Liver (tissue), 9 donors: ENCODE data around the gene KRT16. TPM values are rescaled to one million over a fixed set of nuclear protein-coding genes. Genes with fewer than 3 reads are reported as not detected.
"Not testable (repeated sequence)": the region's sequence is repeated elsewhere in the genome, so short reads cannot be mapped to it uniquely, and the experiment has no call there.

Experiments used
- DNase-seq: peaks from one replicate; pipeline ENCODE4 v3.0.0-alpha.2; 2017; ENCODE audit warnings: low spot score
- H3K27ac ChIP-seq, 2 donors: one replicate each; pipeline ENCODE4 v1.7.0; 2013; ENCODE audit warnings: inconsistent platforms in 2 of 2, low read length in 2 of 2, control low read depth in 1 of 2, low read depth in 1 of 2, mild to moderate bottlenecking in 1 of 2
- H3K27me3 ChIP-seq, 4 donors: one replicate each; pipeline versions ENCODE4 v1.6.1 to v1.7.0; 2013; ENCODE audit warnings: low read length in 3 of 4, inconsistent platforms in 1 of 4, mild to moderate bottlenecking in 1 of 4, moderate library complexity in 1 of 4; ENCODE audit not compliant: control insufficient read depth in 4 of 4, insufficient read depth in 4 of 4
- H3K36me3 ChIP-seq, 4 donors: one replicate each; pipeline versions ENCODE4 v1.6.1 to v1.7.0; 2013; ENCODE audit warnings: low read length in 3 of 4, mild to moderate bottlenecking in 3 of 4, low read depth in 1 of 4, moderate library complexity in 1 of 4; ENCODE audit not compliant: control insufficient read depth in 4 of 4, insufficient read depth in 3 of 4
- H3K4me1 ChIP-seq, 4 donors: one replicate each; pipeline versions ENCODE4 v1.6.1 to v1.7.0; 2013; ENCODE audit warnings: low read length in 3 of 4, mild to moderate bottlenecking in 3 of 4, moderate library complexity in 1 of 4; ENCODE audit not compliant: control insufficient read depth in 4 of 4, insufficient read depth in 4 of 4
- H3K4me3 ChIP-seq, 3 donors: one replicate each; pipeline versions ENCODE4 v1.6.1 to v1.7.0; 2013; ENCODE audit warnings: low read length in 3 of 3, control low read depth in 1 of 3, low read depth in 1 of 3, mild to moderate bottlenecking in 1 of 3
- H3K9ac ChIP-seq, 2 donors: one replicate each; pipeline ENCODE4 v1.7.0; 2013; ENCODE audit warnings: low read length in 2 of 2, mild to moderate bottlenecking in 2 of 2, moderate library complexity in 2 of 2, control low read depth in 1 of 2, low read depth in 1 of 2
- H3K9me3 ChIP-seq, 4 donors: one replicate each; pipeline versions ENCODE4 v1.6.1 to v1.7.0; 2013; ENCODE audit warnings: low read length in 3 of 4; ENCODE audit not compliant: control insufficient read depth in 4 of 4
- EGR1 ChIP-seq, 2 donors: IDR thresholded peaks; 2 replicates each; pipeline ENCODE4 v1.6.1; 2016 to 2018; ENCODE audit warnings: antibody characterized with exemption in 2 of 2, low read depth in 2 of 2
- FOXA1 ChIP-seq: IDR thresholded peaks from 2 replicates; pipeline ENCODE4 v1.6.1; 2016; ENCODE audit warnings: antibody characterized with exemption
- GABPA ChIP-seq, 2 donors: IDR thresholded peaks in 1 of 2; conservative IDR thresholded peaks in 1 of 2; 2 replicates each; pipeline ENCODE4 v1.6.1; 2016; ENCODE audit warnings: antibody characterized with exemption in 2 of 2, mild to moderate bottlenecking in 1 of 2, moderate library complexity in 1 of 2
- HNF4A ChIP-seq, 2 donors: conservative IDR thresholded peaks; 2 replicates each; pipeline ENCODE4 v1.6.1; 2016; ENCODE audit warnings: antibody characterized with exemption in 2 of 2, mild to moderate bottlenecking in 2 of 2
- HNF4G ChIP-seq: IDR thresholded peaks from 2 replicates; pipeline ENCODE4 v1.6.1; 2016; ENCODE audit warnings: antibody characterized with exemption
- NR2F2 ChIP-seq: IDR thresholded peaks from 2 replicates; pipeline ENCODE4 v1.6.1; 2016; ENCODE audit warnings: antibody characterized with exemption
- RAD21 ChIP-seq, 2 donors: IDR thresholded peaks; 2 replicates each; pipeline ENCODE4 v1.6.1; 2016; ENCODE audit warnings: antibody characterized with exemption in 2 of 2, mild to moderate bottlenecking in 2 of 2
- RXRA ChIP-seq, 2 donors: IDR thresholded peaks; 2 replicates each; pipeline ENCODE4 v1.6.1; 2017 to 2018; ENCODE audit warnings: antibody characterized with exemption in 2 of 2, mild to moderate bottlenecking in 1 of 2
- SP1 ChIP-seq: IDR thresholded peaks from 2 replicates; pipeline ENCODE4 v1.6.1; 2018; ENCODE audit warnings: antibody characterized with exemption, mild to moderate bottlenecking
- TAF1 ChIP-seq: conservative IDR thresholded peaks from 2 replicates; pipeline ENCODE4 v1.6.1; 2016; ENCODE audit warnings: antibody characterized with exemption, mild to moderate bottlenecking
- YY1 ChIP-seq: IDR thresholded peaks from 2 replicates; pipeline ENCODE4 v1.6.1; 2016; ENCODE audit warnings: antibody characterized with exemption, mild to moderate bottlenecking
- WGBS: extraction: QIAGEN DNeasy Blood & Tissue Kit; methylation state at CpG from one replicate; pipeline ENCODE4 v1.1.7; 2013; 5-methylcytosine and 5-hydroxymethylcytosine counted together
- polyA plus RNA-seq, 2 donors: library from polyadenylated mRNA; stranded (reverse) in 1 of 2; unstranded in 1 of 2; fragments of 200-250 nt in 1 of 2; fragments of >200 nt in 1 of 2; fragmentation: Nextera tagmentation in 1 of 2; extraction: Ambion mirVana in 1 of 2; gene quantifications; one replicate each; pipeline versions ENCODE4 v1.2.1 to v1.2.3, GENCODE V29; 2013 to 2015
- total RNA-seq, 2 donors: library from RNA; depleted of rRNA; stranded (reverse); fragments of >200 nt; gene quantifications; one replicate each; pipeline ENCODE4 v1.2.3, GENCODE V29; 2014
- TF ChIP-seq, protein P1 (sequence below): IDR thresholded peaks from 2 replicates; pipeline ENCODE4 v1.6.1; 2016; ENCODE audit warnings: antibody characterized with exemption, mild to moderate bottlenecking
- TF ChIP-seq, protein P2 (sequence below): IDR thresholded peaks from 2 replicates; pipeline ENCODE4 v1.6.1; 2016; ENCODE audit warnings: antibody characterized with exemption
- TF ChIP-seq, protein P3 (sequence below): IDR thresholded peaks from 2 replicates; pipeline ENCODE4 v1.6.1; 2016; ENCODE audit warnings: antibody characterized with exemption
- donor health status: healthy.
- donor health status: healthy.
- donor health status: healthy.
- donor health status: healthy.
- donor health status: healthy.

KRT16 gene
- total and polyA plus RNA-seq, 4 donors = not detected

DNA sequence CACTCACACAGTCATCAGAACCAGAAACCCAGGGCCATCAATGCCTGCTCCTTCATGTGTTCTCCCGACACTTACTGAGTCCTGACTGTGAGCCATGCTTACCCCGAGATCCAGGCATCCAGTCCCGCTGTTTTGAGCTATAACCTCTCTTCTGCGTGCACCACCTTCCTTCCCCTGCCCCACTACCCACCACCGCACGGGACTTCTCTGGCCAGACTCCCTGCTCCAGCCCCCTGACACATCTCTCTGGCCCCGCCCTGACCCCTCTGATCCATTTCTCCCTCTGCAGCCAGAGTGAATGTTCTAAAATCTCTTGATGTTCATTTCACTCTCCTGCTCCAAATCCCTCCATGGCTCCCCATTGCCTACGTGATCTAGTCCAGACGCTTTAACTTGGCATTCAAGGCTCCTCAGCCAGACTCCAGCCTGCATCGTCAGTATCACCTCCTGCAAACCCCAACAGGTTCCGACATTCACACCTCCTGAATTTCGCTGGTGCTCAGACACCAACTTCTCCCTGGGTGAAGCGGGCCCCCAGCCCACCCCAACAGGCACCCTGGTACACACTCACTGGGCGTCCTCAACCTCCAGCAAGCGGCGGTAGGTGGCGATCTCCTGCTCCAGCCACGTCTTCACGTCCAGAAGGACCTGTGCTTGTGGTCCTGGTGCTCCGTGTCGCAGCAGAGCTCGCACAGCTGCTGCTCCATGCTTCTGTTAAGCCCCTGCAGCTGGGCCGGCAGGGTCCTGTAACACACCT is 14.9 kb upstream of the KRT16 start:
- no peaks in the 10 kb centered on the region for H3K36me3 ChIP-seq
- no peak for DNase-seq
- H3K9ac ChIP-seq = no peak overlapping the region
- no peaks in the 10 kb centered on the region for H3K27me3 ChIP-seq
- no peaks in the 10 kb centered on the region for H3K4me1 ChIP-seq
- no peak overlapping the region for H3K27ac ChIP-seq
- no peak overlapping the region for H3K4me3 ChIP-seq
- H3K9me3 ChIP-seq = no peaks in the 10 kb centered on the region
- TF ChIP-seq, protein P1, sequence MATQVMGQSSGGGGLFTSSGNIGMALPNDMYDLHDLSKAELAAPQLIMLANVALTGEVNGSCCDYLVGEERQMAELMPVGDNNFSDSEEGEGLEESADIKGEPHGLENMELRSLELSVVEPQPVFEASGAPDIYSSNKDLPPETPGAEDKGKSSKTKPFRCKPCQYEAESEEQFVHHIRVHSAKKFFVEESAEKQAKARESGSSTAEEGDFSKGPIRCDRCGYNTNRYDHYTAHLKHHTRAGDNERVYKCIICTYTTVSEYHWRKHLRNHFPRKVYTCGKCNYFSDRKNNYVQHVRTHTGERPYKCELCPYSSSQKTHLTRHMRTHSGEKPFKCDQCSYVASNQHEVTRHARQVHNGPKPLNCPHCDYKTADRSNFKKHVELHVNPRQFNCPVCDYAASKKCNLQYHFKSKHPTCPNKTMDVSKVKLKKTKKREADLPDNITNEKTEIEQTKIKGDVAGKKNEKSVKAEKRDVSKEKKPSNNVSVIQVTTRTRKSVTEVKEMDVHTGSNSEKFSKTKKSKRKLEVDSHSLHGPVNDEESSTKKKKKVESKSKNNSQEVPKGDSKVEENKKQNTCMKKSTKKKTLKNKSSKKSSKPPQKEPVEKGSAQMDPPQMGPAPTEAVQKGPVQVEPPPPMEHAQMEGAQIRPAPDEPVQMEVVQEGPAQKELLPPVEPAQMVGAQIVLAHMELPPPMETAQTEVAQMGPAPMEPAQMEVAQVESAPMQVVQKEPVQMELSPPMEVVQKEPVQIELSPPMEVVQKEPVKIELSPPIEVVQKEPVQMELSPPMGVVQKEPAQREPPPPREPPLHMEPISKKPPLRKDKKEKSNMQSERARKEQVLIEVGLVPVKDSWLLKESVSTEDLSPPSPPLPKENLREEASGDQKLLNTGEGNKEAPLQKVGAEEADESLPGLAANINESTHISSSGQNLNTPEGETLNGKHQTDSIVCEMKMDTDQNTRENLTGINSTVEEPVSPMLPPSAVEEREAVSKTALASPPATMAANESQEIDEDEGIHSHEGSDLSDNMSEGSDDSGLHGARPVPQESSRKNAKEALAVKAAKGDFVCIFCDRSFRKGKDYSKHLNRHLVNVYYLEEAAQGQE = no peak
- no peak for TF ChIP-seq RAD21 (IDR thresholded peaks at IDR 0.05)
- 89% methylated on average over 23 of the region's 23 CpGs for WGBS

DNA sequence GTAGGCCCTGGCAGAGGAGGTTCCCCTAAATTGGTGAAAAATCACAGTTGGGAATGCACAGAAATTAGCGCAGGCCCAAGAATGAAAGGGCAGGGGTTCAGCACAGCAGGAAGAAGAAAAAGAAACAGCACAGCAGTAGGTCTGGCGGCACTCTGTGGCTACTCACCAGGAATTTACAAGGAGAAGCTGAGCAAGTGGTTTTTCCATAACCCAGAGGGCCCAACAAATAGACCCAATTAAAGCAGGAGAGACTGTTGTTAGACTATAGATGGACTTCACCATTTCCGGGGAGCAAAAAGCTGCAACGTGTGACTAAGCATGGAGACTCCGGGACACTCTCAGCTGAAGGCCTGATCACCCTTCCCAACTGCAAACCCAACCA is 14.3 kb upstream of the KRT16 start:
- WGBS = 93% methylated on average over 5 of the region's 5 CpGs
- not testable (repeated sequence) for DNase-seq

DNA sequence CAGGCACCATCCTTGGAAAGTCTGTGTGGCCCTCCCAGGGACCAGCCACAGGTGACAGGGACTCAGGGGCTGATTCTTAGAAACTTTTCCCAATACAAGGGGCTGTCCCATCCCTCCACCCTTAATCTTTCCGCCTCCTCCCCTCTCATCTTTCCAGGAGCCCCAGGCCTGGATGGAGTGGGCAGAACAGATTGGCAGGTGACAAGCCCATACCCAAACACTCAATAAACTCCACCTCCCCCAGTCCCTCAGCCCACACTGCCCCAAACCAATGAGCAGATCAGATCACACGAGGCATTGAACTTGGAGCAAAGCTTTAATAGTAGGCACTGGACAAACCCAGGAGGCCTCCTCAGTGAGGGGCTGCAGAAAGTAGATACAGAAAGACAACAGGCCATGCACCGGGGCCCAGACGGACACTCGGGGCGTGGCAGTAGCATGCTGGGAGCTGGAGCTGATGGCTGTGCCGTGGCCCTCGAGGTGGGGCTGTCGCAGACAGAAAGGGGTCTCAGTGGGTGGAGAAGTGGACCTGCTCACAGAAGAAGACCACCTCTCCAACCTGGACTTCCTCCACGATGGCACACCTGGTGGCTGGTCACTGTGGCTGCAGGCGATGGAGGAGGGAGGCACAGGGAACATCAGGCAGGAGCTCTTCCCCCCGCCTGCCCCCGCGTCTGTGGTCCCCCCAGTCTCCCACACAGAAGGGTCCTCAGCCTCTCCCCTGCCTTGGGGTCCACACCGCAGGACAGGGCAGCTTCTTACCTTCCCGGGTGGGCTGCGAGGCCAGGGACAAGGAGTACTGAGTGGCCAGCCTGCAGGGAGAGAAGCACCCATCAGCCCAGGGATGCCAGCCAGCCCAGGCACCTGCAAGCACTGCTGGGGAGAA is 13.7 kb upstream of the KRT16 start:
- H3K4me3 ChIP-seq = not testable (repeated sequence)
- WGBS = 88% methylated on average over 17 of the region's 17 CpGs

More for the DNA sequence above, 14.3 kb upstream of the KRT16 start:
- not testable (repeated sequence) for H3K4me1 ChIP-seq, H3K9ac ChIP-seq, H3K27ac ChIP-seq, H3K9me3 ChIP-seq, H3K36me3 ChIP-seq, H3K27me3 ChIP-seq, H3K4me3 ChIP-seq

DNA sequence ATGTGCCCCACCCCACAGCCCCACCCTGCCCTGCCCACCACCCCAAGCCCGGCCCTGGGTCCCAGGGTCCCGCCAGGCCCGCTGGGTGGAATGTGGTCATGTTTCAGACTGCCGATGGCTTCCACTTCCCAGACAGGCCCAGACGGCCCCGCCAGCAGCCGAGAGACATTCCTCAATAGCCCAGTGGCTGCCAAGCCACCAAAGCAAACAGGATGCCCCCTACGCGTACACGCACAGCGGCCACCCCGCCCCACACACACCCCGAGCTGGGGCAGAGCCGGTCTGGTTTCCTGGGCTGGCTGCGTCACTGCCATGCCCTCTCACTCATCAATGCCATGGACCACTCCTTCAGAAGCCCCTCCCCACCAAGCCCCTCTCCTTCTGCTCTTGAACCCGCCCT is 13.0 kb upstream of the KRT16 start:
- Histone ChIP-seq H3K27ac (no peak overlapping the region), H3K4me1 (no peaks in the 10 kb centered on the region), H3K9ac (no peak overlapping the region), H3K9me3 (no peaks in the 10 kb centered on the region), H3K36me3 (no peaks in the 10 kb centered on the region), H3K27me3 (no peaks in the 10 kb centered on the region), H3K4me3 (no peak overlapping the region)
- 71% methylated on average over 16 of the region's 16 CpGs for WGBS
- DNase-seq = no peak
- TF ChIP-seq RAD21 (IDR thresholded peaks at IDR 0.05) (no peak), EGR1 (IDR thresholded peaks at IDR 0.05; ENCODE audit: low read depth in 2 of 2) (no peak), GABPA (IDR thresholded peaks at IDR 0.05 in 1 of 2, conservative IDR thresholded peaks at IDR 0.05 in 1 of 2) (no peak), HNF4G (no peak), RXRA (IDR thresholded peaks at IDR 0.05) (no peak), FOXA1 (no peak), YY1 (no peak), HNF4A (conservative IDR thresholded peaks at IDR 0.05) (no peak), NR2F2 (no peak), TAF1 (no peak), SP1 (no peak)
- TF ChIP-seq, protein P2, sequence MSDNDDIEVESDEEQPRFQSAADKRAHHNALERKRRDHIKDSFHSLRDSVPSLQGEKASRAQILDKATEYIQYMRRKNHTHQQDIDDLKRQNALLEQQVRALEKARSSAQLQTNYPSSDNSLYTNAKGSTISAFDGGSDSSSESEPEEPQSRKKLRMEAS = no peak
- TF ChIP-seq, protein P3, sequence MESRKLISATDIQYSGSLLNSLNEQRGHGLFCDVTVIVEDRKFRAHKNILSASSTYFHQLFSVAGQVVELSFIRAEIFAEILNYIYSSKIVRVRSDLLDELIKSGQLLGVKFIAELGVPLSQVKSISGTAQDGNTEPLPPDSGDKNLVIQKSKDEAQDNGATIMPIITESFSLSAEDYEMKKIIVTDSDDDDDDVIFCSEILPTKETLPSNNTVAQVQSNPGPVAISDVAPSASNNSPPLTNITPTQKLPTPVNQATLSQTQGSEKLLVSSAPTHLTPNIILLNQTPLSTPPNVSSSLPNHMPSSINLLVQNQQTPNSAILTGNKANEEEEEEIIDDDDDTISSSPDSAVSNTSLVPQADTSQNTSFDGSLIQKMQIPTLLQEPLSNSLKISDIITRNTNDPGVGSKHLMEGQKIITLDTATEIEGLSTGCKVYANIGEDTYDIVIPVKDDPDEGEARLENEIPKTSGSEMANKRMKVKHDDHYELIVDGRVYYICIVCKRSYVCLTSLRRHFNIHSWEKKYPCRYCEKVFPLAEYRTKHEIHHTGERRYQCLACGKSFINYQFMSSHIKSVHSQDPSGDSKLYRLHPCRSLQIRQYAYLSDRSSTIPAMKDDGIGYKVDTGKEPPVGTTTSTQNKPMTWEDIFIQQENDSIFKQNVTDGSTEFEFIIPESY = no peak

More for the DNA sequence above, 13.7 kb upstream of the KRT16 start:
- DNase-seq, H3K27me3 ChIP-seq, H3K4me1 ChIP-seq, H3K9ac ChIP-seq, H3K36me3 ChIP-seq, H3K27ac ChIP-seq, H3K9me3 ChIP-seq: not testable (repeated sequence)
